Endometrium (tissue), 2 donors: ENCODE results near the gene TPK1.
"Not testable (repeated sequence)": the region's sequence is repeated elsewhere in the genome, so short reads cannot be mapped to it uniquely, and the experiment has no call there.

Experiments
- FAIRE-seq: peaks from 2 replicates; lab custom pipeline; 2012; peaks lifted over from hg19 to GRCh38; lab: Jason Lieb, UNC
- donor health status: control.
- donor health status: control.

The TPK1 gene

DNA sequence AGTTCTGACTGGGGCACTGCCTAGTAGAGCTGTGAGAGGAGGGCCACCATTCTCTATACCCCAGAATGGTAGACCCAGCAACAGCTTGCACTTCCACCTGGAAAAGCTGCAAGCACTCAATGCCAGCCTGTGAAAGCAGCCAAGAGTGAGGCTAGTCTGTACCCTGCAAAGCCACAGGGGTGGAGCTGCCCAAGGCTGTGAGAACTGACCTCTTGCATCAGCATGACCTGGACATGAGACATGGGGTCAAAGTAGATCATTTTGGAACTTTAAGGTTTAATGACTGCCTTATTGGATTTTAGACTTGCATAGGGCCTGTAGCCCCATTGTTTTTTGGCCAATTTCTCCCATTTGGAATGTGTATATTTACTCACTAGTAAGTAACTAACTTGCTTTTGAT lies 206.3 kb downstream of the TPK1 start:
- FAIRE-seq, result no peak

GRCh38 chr7:144629011-144629410 lies 206.8 kb downstream of the TPK1 start:
- no peak for FAIRE-seq

- FAIRE-seq, result no peak
These were observed 207.7 kb downstream of the TPK1 start for GRCh38 chr7:144628176-144628575.

DNA sequence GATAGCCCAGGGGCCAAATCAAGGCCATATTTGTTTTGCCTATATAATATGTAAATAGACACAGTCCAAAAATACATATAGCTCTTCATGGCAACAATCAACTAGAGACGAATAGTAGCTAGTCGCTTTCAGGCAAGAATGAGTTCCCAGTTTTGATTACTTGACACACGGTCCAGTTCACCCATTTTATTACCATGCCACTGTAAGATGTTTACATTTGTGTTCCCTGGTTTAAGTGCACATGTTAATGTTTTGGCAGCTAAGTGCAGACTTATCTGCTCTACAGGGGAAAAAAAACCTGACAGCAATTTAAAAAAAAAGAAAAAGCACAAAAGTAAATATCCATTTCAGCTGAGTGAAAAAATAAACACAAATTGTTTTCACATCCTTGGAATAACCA lies 213.1 kb downstream of the TPK1 start:
- no peak for FAIRE-seq

DNA sequence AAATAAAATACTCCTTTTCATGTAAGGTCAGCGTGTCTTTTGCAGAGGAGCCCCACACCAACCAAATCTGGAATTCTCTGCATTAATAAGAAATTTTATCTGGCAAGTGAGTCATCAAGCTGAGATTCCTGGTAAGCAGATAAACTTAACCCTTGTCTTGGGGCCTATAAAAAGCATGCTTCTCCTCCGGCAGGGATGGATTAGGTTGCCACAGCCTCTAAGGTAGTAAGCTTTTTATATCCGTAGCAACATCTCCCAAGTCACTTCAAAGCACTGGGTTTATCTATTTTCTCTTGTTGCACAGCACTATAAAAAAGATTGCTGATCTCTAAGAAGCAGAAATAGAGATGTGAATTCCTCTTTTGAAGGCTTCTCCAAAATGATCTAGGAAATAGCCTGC lies 229.6 kb downstream of the TPK1 start:
- FAIRE-seq, result no peak

DNA sequence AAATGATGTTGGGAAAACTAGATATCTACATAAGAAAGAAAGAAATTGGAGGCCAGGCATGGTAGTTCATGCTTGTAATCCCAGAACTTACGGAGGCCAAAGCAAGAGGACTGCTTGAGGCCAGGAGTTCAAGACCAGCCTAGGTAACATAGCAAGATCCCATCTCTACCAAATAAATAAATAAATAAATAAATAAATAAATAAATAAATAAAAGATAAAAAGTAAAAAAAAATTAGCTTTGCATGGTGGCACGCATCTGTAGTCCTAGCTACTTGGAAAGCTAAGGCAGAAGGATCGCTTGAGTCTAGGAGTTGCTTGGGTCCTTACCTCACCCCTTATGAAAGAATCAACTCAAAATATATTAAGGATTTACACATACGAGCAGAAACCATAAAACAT lies 238.9 kb downstream of the TPK1 start:
- FAIRE-seq, result no peak

DNA sequence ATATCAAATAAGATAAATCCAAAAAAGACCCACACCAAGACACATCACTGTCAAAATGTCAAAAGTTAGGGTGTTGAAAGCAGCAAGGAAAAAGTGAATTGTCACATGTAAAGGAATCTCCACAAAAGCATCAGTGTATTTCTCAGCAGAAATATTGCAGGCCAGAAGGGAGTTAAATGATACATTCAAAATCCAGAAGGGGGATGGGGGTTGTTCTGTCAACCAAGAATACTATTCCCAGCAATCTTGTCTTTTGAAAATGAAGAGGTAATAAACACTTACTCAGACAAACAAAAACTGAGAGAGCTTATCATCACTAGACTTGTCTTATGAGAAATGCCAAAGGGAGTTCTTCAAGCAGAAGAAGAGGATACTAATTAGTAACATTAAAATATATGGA lies 241.3 kb downstream of the TPK1 start:
- FAIRE-seq, result no peak

DNA sequence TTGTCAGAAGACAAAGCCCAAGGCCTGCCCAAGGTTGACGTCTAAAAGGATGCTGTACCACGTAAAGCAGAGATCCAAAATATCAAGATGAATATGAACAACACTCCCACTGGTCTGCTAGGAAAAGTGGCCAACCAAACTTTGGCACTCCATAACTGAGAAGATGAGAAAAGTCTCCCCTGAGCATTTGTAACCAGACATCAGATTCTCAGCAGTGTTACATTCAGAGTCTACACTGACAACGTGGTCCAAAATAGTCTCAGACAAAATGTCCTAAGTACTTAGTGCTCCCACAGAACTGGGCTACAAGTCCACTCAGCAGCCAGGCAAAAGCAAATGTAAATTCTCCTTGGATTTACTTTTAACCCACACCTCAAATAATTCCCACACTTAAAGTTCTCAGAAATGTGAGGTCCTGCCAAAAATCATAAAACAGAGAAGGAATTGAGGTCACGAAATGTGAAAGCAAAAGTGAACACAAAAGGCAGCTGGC lies 247.2 kb downstream of the TPK1 start:
- FAIRE-seq, result no peak

DNA sequence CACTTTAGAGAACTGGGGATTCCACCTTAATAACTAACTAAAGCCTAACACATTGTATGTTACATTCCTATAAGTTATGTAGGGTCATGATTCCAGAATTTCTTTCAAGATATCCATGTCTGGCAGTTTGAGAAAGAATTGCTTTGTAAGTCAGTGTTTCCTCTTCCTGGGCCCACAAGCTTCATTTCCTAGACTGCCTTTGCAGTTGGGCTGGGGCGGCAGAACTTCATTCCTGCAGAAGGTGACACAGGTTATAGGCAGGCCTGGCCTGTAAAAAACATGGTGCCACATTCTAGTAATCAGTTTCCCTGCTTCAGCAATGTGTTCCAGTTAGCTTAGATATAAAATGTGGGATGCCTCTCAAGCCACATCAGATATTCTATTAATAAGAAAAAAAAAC lies 248.2 kb downstream of the TPK1 start:
- no peak for FAIRE-seq

DNA sequence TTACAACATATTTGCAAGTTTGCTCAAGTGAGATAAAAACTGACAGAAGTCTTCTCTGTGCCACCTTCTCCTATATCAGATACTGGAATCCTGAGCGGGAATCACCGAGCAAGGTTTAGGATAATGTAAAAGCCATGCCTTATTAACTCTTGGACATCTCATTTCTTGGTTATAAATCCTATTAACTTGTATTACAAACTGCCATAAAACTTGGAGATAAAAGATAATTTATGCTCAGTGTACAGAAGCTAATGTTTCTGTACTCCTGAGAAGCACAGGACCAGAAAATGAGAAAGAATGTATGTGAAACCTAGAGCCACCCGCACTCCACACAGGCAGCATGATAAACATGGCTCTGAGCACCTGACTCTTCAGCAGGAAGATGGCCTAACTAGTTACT lies 251.1 kb downstream of the TPK1 start:
- FAIRE-seq, result no peak

GRCh38 chr7:144579687-144580086 lies 256.2 kb downstream of the TPK1 start:
- no peak for FAIRE-seq

GRCh38 chr7:144575456-144575855 lies 260.4 kb downstream of the TPK1 start:
- no peak for FAIRE-seq

GRCh38 chr7:144574753-144575152 lies 261.1 kb downstream of the TPK1 start:
- FAIRE-seq, result not testable (repeated sequence)

- no peak for FAIRE-seq
These were observed 267.6 kb downstream of the TPK1 start for GRCh38 chr7:144568233-144568632.

- FAIRE-seq, result no peak
These were observed 270.3 kb downstream of the TPK1 start for GRCh38 chr7:144565586-144565985.

- FAIRE-seq, result no peak
These were observed 286.0 kb downstream of the TPK1 start for GRCh38 chr7:144549861-144550260.

- FAIRE-seq, result no peak
These were observed 287.3 kb downstream of the TPK1 start for GRCh38 chr7:144548556-144548955.

GRCh38 chr7:144547888-144548287 lies 288.0 kb downstream of the TPK1 start:
- no peak for FAIRE-seq

DNA sequence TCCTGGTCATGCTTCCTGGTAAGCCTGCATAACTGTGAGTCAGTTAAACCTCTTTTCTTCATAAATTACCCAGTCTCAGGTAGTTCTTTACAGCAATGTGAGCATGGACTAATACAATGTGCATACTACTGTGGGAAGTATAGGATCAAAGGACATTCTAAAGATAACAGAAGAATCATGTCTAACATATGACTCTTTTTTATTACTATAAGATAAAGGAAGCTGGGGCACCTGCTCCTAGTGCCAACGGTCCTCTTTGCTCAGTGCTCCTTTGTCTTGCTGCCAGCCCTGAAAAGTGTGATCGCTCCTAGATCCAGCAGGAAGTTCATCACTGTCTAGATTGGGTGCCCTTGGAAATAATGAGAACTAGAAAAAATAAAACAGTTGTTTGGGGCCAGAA lies 289.1 kb downstream of the TPK1 start:
- no peak for FAIRE-seq

- no peak for FAIRE-seq
These were observed 290.5 kb downstream of the TPK1 start for GRCh38 chr7:144545330-144545729.

DNA sequence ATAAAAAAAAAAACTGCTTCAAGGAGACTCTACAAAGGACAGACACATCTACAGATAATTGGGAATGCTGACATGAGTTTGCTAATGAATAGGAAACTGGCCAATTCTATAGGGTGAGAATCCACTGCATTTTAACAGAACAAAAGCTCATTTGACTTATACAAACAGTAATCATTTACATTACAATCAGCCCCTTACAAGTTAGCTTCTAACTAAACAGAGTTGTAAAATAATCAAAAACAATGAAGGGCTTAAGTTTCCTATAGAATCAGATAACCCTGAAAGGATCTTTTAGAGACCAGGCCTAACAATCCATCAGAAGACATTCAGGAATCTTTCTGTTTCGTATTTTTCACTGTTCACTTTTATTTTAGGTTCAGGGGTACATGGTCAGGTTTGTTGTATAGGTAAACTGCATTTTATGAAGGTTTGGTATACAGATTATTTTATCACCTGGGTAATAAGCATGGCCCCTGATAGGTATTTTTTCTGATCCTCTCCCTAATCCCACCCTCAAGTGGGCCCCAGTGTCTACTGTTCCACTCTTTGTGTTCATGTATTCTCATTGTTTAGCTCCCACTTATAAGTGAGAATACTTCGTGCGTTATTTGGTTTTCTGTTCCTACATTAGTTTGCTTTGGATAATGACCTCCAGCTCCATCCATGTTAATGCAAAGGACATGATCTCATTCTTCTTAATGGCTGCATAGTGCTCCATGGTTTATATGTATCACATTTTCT lies 301.0 kb downstream of the TPK1 start:
- FAIRE-seq, result no peak

DNA sequence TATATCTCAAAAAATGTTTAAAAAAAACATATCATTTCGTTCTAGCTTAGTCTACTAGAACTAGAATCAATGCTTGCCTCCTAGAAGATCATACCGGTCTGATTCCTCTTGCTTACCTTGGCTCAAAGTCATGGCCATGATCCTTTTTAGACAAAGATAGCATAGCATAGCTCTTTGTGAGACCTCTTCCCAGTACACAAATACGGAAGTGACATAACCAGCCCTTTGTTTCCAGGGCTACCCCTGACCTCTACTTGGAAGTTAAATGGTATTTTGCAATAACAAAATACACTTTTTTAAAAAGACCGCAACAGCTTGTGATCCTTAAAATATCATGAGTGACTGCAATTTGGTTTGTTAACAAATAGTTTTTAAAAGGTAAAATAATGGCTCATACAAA lies 301.7 kb downstream of the TPK1 start:
- no peak for FAIRE-seq

DNA sequence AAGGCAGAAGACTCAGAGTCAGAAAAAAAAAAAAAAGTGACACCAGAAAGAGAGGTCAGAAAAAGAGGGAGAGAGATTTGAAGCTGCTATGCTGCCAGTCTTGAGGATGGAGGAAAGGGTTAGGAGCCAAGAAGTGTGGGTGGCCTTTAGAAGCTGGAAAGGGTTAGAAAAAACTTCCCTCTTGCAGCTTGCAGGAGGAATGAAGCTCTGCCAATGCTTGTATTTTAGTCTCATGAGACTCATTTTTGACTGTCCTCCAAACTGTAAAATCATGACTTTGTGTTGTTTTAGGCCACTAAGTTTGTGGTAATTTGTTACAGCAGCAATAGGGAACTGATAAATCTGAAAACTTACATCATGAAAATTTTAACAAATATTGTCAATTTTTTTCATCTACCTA lies 304.7 kb downstream of the TPK1 start:
- no peak for FAIRE-seq

GRCh38 chr7:144529269-144529926 lies 306.5 kb downstream of the TPK1 start:
- FAIRE-seq, result no peak
